Measurements from ENCODE around the gene GOLGA8S.
"Not testable (repeated sequence)": the region's sequence is repeated elsewhere in the genome, so short reads cannot be mapped to it uniquely, and the experiment has no call there.

GOLGA8S gene

GRCh38 chr15:23397779-23398178, 43.2 kb downstream of the GOLGA8S start:
- no peak for DNase-seq (ENCODE audit: low spot score)

- not testable (repeated sequence) for DNase-seq (ENCODE audit: low spot score)
These were observed 43.8 kb downstream of the GOLGA8S start for GRCh38 chr15:23398357-23398756.

GRCh38 chr15:23399207-23399606, 44.7 kb downstream of the GOLGA8S start:
- not testable (repeated sequence) for DNase-seq (ENCODE audit: low spot score)

- DNase-seq (ENCODE audit: low spot score): no peak
These were observed 47.1 kb downstream of the GOLGA8S start for GRCh38 chr15:23401627-23402026.

- no peak for DNase-seq (ENCODE audit: low spot score)
These were observed 47.6 kb downstream of the GOLGA8S start for GRCh38 chr15:23402140-23402539.

GRCh38 chr15:23402544-23402943, 48.0 kb downstream of the GOLGA8S start:
- DNase-seq (ENCODE audit: low spot score): no peak

- no peak for DNase-seq (ENCODE audit: low spot score)
These were observed 49.0 kb downstream of the GOLGA8S start for GRCh38 chr15:23403550-23403949.

- DNase-seq (ENCODE audit: low spot score): no peak
These were observed 57.3 kb downstream of the GOLGA8S start for GRCh38 chr15:23411841-23412240.

GRCh38 chr15:23412881-23413600, 58.5 kb downstream of the GOLGA8S start:
- not testable (repeated sequence) for DNase-seq (ENCODE audit: low spot score)

Data from germinal center (tissue), 1 donor.